SU-DHL-6 (cell line): ENCODE data around the gene SDC4.

Experiments used
- H2AFZ ChIP-seq: fragments of 200-600 bp; sonication (generic); 2 replicates; pipeline ENCODE4 v1.6.1; 2014; ENCODE audit warnings: low read depth, mild to moderate bottlenecking, moderate library complexity, mixed read lengths, antibody characterized with exemption, low read length; ENCODE audit not compliant: severe bottlenecking
- H3F3A ChIP-seq: fragments of 200-600 bp; shearing (Covaris generic); 2 replicates; pipeline ENCODE4 v1.6.0; 2016; ENCODE audit warnings: antibody characterized with exemption, mild to moderate bottlenecking; ENCODE audit not compliant: insufficient read depth
- H3K27ac ChIP-seq: fragments of 200-600 bp; sonication (generic); 2 replicates; pipeline ENCODE4 v1.5.1; 2016; ENCODE audit warnings: low read depth, mild to moderate bottlenecking, low read length, moderate library complexity, mixed read lengths
- H3K27me3 ChIP-seq: fragments of 200-600 bp; sonication (generic), shearing (Covaris generic); 2 replicates; pipeline ENCODE4 v1.6.0; 2014; ENCODE audit warnings: mild to moderate bottlenecking, low read length
- H3K36me3 ChIP-seq: fragments of 200-600 bp; sonication (generic); 2 replicates; pipeline ENCODE4 v1.6.1; 2014; ENCODE audit warnings: mild to moderate bottlenecking, low read length, mixed read lengths
- H3K4me2 ChIP-seq: fragments of 300-600, 200-600 bp; shearing (Covaris generic), sonication (generic); 2 replicates; pipeline ENCODE4 v1.6.0; 2014; ENCODE audit warnings: low read length, low read depth, mild to moderate bottlenecking; ENCODE audit not compliant: poor library complexity, severe bottlenecking
- H3K4me3 ChIP-seq: fragments of 200-600 bp; sonication (generic); 2 replicates; pipeline ENCODE4 v1.5.1; 2014; ENCODE audit warnings: antibody characterized with exemption, low read length, mild to moderate bottlenecking, mixed read lengths; ENCODE audit not compliant: insufficient read depth, poor library complexity, severe bottlenecking
- H3K79me2 ChIP-seq: fragments of 200-600 bp; sonication (generic); 2 replicates; pipeline ENCODE4 v1.6.1; 2014; ENCODE audit warnings: mild to moderate bottlenecking, low read length, moderate library complexity; ENCODE audit not compliant: insufficient read depth
- H3K9ac ChIP-seq: fragments of 200-600 bp; sonication (generic); 2 replicates; pipeline ENCODE4 v1.7.0; 2014; ENCODE audit warnings: mild to moderate bottlenecking, low read length
- H3K9me2 ChIP-seq: fragments of 200-600 bp; sonication (generic); replicated peaks from 2 replicates; pipeline ENCODE4 v1.6.1; 2014; ENCODE audit warnings: low read length; ENCODE audit not compliant: insufficient read depth
- H3K9me3 ChIP-seq: fragments of 200-600 bp; sonication (generic); 2 replicates; pipeline ENCODE4 v1.6.1; 2014; ENCODE audit warnings: low read length, mixed read lengths; ENCODE audit not compliant: insufficient read depth
- H4K20me1 ChIP-seq: fragments of 200-600 bp; sonication (generic); 2 replicates; pipeline ENCODE4 v1.6.1; 2014; ENCODE audit warnings: low read depth, mild to moderate bottlenecking, antibody characterized with exemption, low read length, moderate library complexity, mixed read lengths
- CTCF ChIP-seq: fragments of 200-600 bp; sonication (generic); IDR thresholded peaks from one replicate; pipeline ENCODE4 v1.5.1; 2017; ENCODE audit warnings: antibody characterized with exemption, mild to moderate bottlenecking, low read length, moderate library complexity; ENCODE audit not compliant: insufficient read depth, poor library complexity, severe bottlenecking
- EZH2phosphoT487 ChIP-seq: fragments of 200-600 bp; sonication (generic), shearing (Covaris generic); conservative IDR thresholded peaks from 2 replicates; pipeline ENCODE4 v1.6.1; 2018; ENCODE audit warnings: mild to moderate bottlenecking, antibody characterized with exemption, low read length, moderate library complexity, mixed read lengths

Gene SDC4

GRCh38 chr20:45347297-45347935 lies 808 bp downstream of the SDC4 start:
- no peak overlapping the region for H3K27ac ChIP-seq
- H3K79me2 ChIP-seq: no peaks in the 10 kb centered on the region
- H4K20me1 ChIP-seq: no peaks in the 10 kb centered on the region
- TF ChIP-seq EZH2phosphoT487 (no peak), CTCF (no peak)
- no peak overlapping the region for H2AFZ ChIP-seq
- no peaks in the 10 kb centered on the region for H3K9me2 ChIP-seq
- H3K4me3 ChIP-seq: no peak overlapping the region
- no peak overlapping the region for H3K4me2 ChIP-seq
- H3F3A ChIP-seq: no peaks in the 10 kb centered on the region
- H3K36me3 ChIP-seq: no peaks in the 10 kb centered on the region
- H3K9me3 ChIP-seq: no peaks in the 10 kb centered on the region
- H3K9ac ChIP-seq: no peak overlapping the region
- no peaks in the 10 kb centered on the region for H3K27me3 ChIP-seq

GRCh38 chr20:45346851-45347250 lies 1.4 kb downstream of the SDC4 start:
- Histone ChIP-seq H4K20me1 (no peaks in the 10 kb centered on the region), H3K4me3 (no peak overlapping the region), H3K36me3 (no peaks in the 10 kb centered on the region), H2AFZ (no peak overlapping the region), H3K9me2 (no peaks in the 10 kb centered on the region), H3F3A (no peaks in the 10 kb centered on the region), H3K79me2 (no peaks in the 10 kb centered on the region), H3K9me3 (no peaks in the 10 kb centered on the region), H3K27ac (no peak overlapping the region), H3K9ac (no peak overlapping the region), H3K27me3 (no peaks in the 10 kb centered on the region), H3K4me2 (no peak overlapping the region)
- no peak for TF ChIP-seq CTCF
- TF ChIP-seq EZH2phosphoT487: no peak

GRCh38 chr20:45346291-45346718 lies 1.9 kb downstream of the SDC4 start:
- Histone ChIP-seq H3K79me2 (no peaks in the 10 kb centered on the region), H2AFZ (no peak overlapping the region), H3K9me2 (no peaks in the 10 kb centered on the region), H3K27me3 (no peaks in the 10 kb centered on the region), H3K4me3 (no peak overlapping the region), H3K9ac (no peak overlapping the region), H3F3A (no peaks in the 10 kb centered on the region), H3K27ac (no peak overlapping the region), H3K9me3 (no peaks in the 10 kb centered on the region), H3K36me3 (no peaks in the 10 kb centered on the region), H4K20me1 (no peaks in the 10 kb centered on the region), H3K4me2 (no peak overlapping the region)
- TF ChIP-seq CTCF (no peak), EZH2phosphoT487 (no peak)
